ENCODE results near the gene CIB4. TPM values are rescaled to one million over a fixed set of nuclear protein-coding genes. Genes with fewer than 3 reads are reported as not detected.

CIB4 gene
- total RNA-seq, 4 donors from 2014 or later = not detected

GRCh38 chr2:26532301-26533250, 108.6 kb downstream of the CIB4 start:
- no peak for DNase-seq (ENCODE audit: extremely low spot score)
- 86% methylated on average over 12 of the region's 12 CpGs for WGBS
- H3K4me1 ChIP-seq = no peaks in the 10 kb centered on the region

More at GRCh38 chr2:26532301-26533250, 108.6 kb downstream of the CIB4 start:
- H3K27ac ChIP-seq (replicated peaks in 1 of 4) = no peak overlapping the region
- no peak overlapping the region for H3K4me3 ChIP-seq
- TF ChIP-seq EP300 (IDR thresholded peaks at IDR 0.05) = no peak
- no peak for TF ChIP-seq POLR2A (IDR thresholded peaks at IDR 0.05; ENCODE audit: low read depth)
- TF ChIP-seq POLR2AphosphoS5 (IDR thresholded peaks at IDR 0.05) = no peak
- TF ChIP-seq, protein P1, sequence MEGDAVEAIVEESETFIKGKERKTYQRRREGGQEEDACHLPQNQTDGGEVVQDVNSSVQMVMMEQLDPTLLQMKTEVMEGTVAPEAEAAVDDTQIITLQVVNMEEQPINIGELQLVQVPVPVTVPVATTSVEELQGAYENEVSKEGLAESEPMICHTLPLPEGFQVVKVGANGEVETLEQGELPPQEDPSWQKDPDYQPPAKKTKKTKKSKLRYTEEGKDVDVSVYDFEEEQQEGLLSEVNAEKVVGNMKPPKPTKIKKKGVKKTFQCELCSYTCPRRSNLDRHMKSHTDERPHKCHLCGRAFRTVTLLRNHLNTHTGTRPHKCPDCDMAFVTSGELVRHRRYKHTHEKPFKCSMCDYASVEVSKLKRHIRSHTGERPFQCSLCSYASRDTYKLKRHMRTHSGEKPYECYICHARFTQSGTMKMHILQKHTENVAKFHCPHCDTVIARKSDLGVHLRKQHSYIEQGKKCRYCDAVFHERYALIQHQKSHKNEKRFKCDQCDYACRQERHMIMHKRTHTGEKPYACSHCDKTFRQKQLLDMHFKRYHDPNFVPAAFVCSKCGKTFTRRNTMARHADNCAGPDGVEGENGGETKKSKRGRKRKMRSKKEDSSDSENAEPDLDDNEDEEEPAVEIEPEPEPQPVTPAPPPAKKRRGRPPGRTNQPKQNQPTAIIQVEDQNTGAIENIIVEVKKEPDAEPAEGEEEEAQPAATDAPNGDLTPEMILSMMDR (IDR thresholded peaks at IDR 0.05) = no peak
- intact Hi-C loops (cut with DNase I) = no loop called here
- H3K27me3 ChIP-seq = peaks cover 0 to 12% (median 0%) of the 10 kb centered on the region in 4 donors
- H3K36me3 ChIP-seq = no peaks in the 10 kb centered on the region
- no peaks in the 10 kb centered on the region for H3K9me3 ChIP-seq

Small RNAs within 50 kb of the gene (small RNA-seq; reads per million reads assigned to genes)
- gene AC015977.1 = 0 reads per million in 3 donors

Other genes with a start within 250 kb of the CIB4 start
- under 1 TPM in 1 of 4 donors, not detected in 3; 0.45 TPM for gene DRC1, start 239.4 kb downstream of the CIB4 start, total RNA-seq
- 1 to 10 TPM in 1 of 4 donors, under 1 TPM in 3; 0.13 to 1.5 (median 0.38) TPM for gene OTOF, start 163.2 kb downstream of the CIB4 start, total RNA-seq
- 10 to 100 TPM in 1 of 4 donors, 1 to 10 TPM in 3; 2.1 to 13.0 (median 7.9) TPM for gene KCNK3, start 51.4 kb upstream of the CIB4 start, total RNA-seq
- 10 to 100 TPM; 31.6 to 50.7 (median 41.3) TPM for gene SLC35F6, start 122.9 kb upstream of the CIB4 start, total RNA-seq
- gene CENPA, start 144.7 kb upstream of the CIB4 start, total RNA-seq = under 1 TPM in 1 of 4 donors, not detected in 3; 0.34 TPM
- under 1 TPM; 0.13 to 0.50 (median 0.41) TPM for gene DPYSL5, start 206.8 kb upstream of the CIB4 start, total RNA-seq